GM19025 (cell line): ENCODE results near the gene CALD1.

Experiments used
- ATAC-seq: cut with Tn5 transposase; IDR thresholded peaks from one replicate; pipeline ENCODE4 v1.9.1; 2021; ENCODE audit warnings: mild to moderate bottlenecking, low read depth, moderate library complexity; ENCODE audit not compliant: unreplicated experiment

The CALD1 gene

GRCh38 chr7:134991469-134992339 lies 212.3 kb downstream of the CALD1 start:
- ATAC-seq = no peak

GRCh38 chr7:134992626-134993179 lies 213.3 kb downstream of the CALD1 start:
- ATAC-seq = peak; percentile 42

- ATAC-seq = no peak
Observed at GRCh38 chr7:134993877-134994456, 214.5 kb downstream of the CALD1 start.

GRCh38 chr7:134995239-134996096 lies 216.0 kb downstream of the CALD1 start:
- ATAC-seq = peak; percentile 42

- ATAC-seq = peak; percentile 40
Observed at GRCh38 chr7:134996097-134996550, 216.7 kb downstream of the CALD1 start.

- no peak for ATAC-seq
Observed at GRCh38 chr7:134997214-134997885, 217.9 kb downstream of the CALD1 start.

GRCh38 chr7:134999136-134999535 lies 219.7 kb downstream of the CALD1 start:
- no peak for ATAC-seq

- no peak for ATAC-seq
Observed at GRCh38 chr7:135001390-135002165, 222.1 kb downstream of the CALD1 start.

- no peak for ATAC-seq
Observed at GRCh38 chr7:135012229-135012628, 232.8 kb downstream of the CALD1 start.
